ENCODE results near the gene MORF4L2.

- TF ChIP-seq YY1 (IDR thresholded peaks at IDR 0.05; ENCODE audit: insufficient read depth, insufficient read length) = no peak
- no peak for TF ChIP-seq ZNF274 (IDR thresholded peaks at IDR 0.05; ENCODE audit: low read depth, low read length)
- no peak for TF ChIP-seq SUZ12 (IDR thresholded peaks at IDR 0.05; ENCODE audit: extremely low read depth, insufficient read depth, insufficient read length)
Observed at GRCh38 chrX:103699243-103699642, 12.7 kb upstream of the MORF4L2 start.
